OCI-M1 (cell line): ENCODE data around the gene PLCB4.

Source experiments
- DNase-seq: peaks from one replicate; lab custom pipeline; 2025; lab: John Stamatoyannopoulos, UW

The PLCB4 gene

GRCh38 chr20:9498322-9498721 is 429.4 kb downstream of the PLCB4 start:
- no peak for DNase-seq

GRCh38 chr20:9499126-9499899 is 430.4 kb downstream of the PLCB4 start:
- peak; percentile 14 for DNase-seq

- DNase-seq, result peak; percentile 19
These were observed 431.2 kb downstream of the PLCB4 start for GRCh38 chr20:9500121-9500520.

- DNase-seq, result no peak
These were observed 432.6 kb downstream of the PLCB4 start for GRCh38 chr20:9501473-9501872.

- DNase-seq, result peak; percentile 71
These were observed 434.8 kb downstream of the PLCB4 start for GRCh38 chr20:9503526-9504245.

GRCh38 chr20:9506280-9506821 is 437.5 kb downstream of the PLCB4 start:
- DNase-seq, result no peak

GRCh38 chr20:9506964-9507369 is 438.1 kb downstream of the PLCB4 start:
- no peak for DNase-seq

GRCh38 chr20:9507544-9508239 is 438.8 kb downstream of the PLCB4 start:
- no peak for DNase-seq

- DNase-seq, result no peak
These were observed 439.4 kb downstream of the PLCB4 start for GRCh38 chr20:9508240-9508661.

GRCh38 chr20:9508696-9509178 is 439.9 kb downstream of the PLCB4 start:
- no peak for DNase-seq

GRCh38 chr20:9509246-9509645 is 440.4 kb downstream of the PLCB4 start:
- DNase-seq, result no peak

GRCh38 chr20:9510911-9511310 is 442.0 kb downstream of the PLCB4 start:
- DNase-seq, result no peak

- DNase-seq, result no peak
These were observed 445.2 kb downstream of the PLCB4 start for GRCh38 chr20:9514072-9514460.

- no peak for DNase-seq
These were observed 445.8 kb downstream of the PLCB4 start, which contains the start of gene LAMP5 for GRCh38 chr20:9514461-9515213. Gene LAMP5, plus strand, starts transcription at chr20:9514590. Its CDS starts 263 bp downstream, at chr20:9514853.

GRCh38 chr20:9515214-9515585 is 446.3 kb downstream of the PLCB4 start:
- no peak for DNase-seq

- no peak for DNase-seq
These were observed 446.9 kb downstream of the PLCB4 start for GRCh38 chr20:9515741-9516233.

GRCh38 chr20:9516234-9516871 is 447.5 kb downstream of the PLCB4 start:
- DNase-seq, result no peak

- no peak for DNase-seq
These were observed 448.6 kb downstream of the PLCB4 start for GRCh38 chr20:9517297-9518162.

GRCh38 chr20:9518576-9519175 is 449.8 kb downstream of the PLCB4 start:
- DNase-seq, result no peak
